CD4-positive, alpha-beta T cell treated with Interleukin-12 subunit alpha and Interleukin-12 subunit beta, for 1 hour (primary cell): ENCODE results near the gene ASTN2.

ENCODE experiments used
- DNase-seq: peaks from one replicate; pipeline ENCODE4 v3.0.0-alpha.2; 2020

Gene ASTN2

GRCh38 chr9:117239428-117239827 is 175.4 kb downstream of the ASTN2 start:
- no peak for DNase-seq

DNA sequence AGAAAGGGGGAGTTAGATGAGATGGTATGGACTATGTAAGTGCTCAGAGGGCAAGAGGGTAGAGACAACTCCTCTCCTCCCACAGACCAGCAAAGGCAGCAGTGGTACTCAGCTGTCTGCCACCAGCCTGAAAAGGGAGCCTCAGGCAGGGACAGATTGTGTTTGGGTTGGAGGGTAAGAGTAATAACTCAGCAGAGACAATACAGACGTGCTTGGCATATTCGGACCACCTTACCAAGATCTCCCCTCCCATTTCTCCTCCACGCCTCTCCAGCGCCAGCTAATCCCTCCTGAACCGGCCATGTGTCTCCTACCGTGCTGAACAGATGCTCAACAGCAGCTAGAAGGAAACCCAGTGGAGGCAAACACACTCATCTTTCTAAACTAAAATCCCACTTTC is 180.8 kb downstream of the ASTN2 start:
- DNase-seq, result no peak

- no peak for DNase-seq
Measured at GRCh38 chr9:117233016-117233415, 181.8 kb downstream of the ASTN2 start.

DNA sequence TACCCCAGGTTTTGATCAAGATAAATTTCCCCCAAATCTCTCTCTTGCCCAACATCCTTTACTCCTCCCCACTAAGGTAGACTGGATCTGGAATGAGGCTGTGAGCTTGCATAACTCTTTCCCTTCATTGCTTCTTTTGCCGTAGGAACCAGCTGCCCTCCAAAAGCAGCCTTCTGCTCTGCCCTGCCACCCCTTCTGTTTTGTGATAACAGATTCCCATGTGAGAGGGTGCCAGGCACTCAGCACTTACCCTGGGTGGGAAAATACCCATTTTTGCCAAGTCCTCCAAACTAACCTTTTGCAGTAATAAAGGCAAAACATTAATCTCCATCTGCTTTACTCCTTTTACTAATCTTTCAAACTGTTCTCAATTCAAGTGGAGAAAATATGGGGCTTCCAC is 182.6 kb downstream of the ASTN2 start:
- no peak for DNase-seq

- DNase-seq, result no peak
Measured at GRCh38 chr9:117231012-117231411, 183.8 kb downstream of the ASTN2 start.

DNA sequence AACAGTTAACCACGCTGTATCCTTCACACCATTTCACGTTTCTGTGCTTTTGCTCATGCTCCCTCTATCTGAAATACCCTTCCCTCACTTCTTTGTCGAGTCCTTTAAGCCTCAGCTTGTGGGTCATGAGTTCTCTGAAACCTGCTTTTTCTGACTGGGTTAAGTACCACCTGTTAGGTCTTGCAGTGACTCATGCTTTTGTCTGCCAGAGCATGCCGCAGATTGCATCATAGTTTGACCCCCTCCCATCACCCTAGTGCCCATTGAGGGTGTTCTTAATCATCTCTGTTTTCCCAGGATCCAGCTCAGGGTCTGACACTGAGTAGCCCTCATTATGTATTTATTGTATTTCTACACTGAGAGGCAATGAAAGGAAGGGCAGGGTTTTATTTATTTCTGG is 190.2 kb downstream of the ASTN2 start:
- no peak for DNase-seq

DNA sequence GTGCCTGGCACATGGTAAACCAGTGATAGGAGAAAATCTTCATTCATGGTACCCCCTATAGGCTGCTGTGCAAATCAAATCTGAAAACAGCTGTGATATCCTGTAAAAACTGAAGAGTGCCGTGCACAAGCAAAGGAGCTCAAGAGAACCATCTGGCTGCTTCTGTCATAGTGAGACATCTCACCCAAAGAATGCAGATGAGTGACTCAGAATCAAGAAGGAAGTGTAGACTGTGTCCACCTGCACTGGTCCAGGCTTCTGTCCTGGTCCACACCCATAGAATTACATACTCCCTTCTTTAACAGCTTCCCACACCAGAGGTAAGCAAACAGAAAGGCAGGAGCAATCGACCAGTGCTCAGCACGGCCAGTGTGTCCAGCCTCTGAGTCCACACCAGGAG is 195.9 kb downstream of the ASTN2 start:
- no peak for DNase-seq

DNA sequence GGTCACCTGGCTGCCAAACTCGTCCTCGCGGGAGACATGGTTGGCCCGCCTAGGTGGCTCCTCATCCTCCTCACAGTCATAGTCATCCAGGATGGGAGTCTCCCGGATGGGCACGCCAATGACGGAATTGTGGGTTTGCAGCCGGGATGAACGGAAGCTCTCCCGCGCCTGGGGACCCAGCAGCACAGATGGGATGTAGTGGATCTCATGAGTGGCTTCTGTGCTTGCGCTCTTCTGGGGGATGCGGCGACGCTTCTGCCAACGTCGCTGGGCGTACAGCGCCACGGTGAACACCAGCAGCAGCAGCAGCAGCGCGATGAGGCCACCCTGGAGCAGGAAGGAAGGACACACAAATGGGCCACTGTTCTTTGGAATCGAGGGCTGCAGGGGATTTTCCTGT is 200.4 kb downstream of the ASTN2 start:
- no peak for DNase-seq

DNA sequence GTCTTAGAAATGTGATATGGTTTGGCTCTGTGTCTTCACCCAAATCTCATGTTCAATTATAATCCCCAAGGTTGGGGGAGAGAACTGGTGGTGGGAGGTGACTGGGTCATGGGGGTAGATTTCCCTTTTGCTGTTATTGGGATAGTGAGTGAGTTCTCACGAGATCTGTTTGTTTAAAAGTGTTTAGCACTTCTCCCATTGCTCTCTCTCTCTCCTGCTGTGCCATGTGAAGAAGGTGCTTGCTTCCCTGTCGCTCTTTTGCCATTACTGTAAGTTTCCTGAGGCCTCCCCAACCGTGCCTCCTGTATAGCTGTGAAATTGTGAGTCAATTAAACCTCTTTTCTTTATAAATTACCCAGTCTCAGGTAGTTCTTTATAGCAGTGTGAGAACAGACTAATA is 203.6 kb downstream of the ASTN2 start:
- DNase-seq, result no peak

DNA sequence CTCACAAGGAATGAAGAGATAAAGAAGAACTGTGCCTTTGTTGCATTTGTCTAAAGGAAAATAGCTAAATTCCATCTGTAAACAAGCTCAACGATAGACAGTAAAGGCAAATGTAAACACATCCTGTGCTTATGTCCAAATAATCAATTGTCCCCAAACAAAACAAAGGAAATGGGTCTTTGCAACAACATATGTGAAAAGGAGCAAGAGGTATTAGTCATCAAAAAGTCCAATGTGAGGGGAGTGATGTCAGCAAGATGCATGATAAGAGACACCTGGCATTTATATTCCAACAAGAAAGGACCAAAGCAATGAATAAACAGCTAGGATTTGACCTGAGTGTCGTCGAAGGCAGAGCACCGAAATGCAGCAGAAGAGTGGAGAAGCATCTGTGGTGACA is 209.1 kb downstream of the ASTN2 start:
- no peak for DNase-seq

DNA sequence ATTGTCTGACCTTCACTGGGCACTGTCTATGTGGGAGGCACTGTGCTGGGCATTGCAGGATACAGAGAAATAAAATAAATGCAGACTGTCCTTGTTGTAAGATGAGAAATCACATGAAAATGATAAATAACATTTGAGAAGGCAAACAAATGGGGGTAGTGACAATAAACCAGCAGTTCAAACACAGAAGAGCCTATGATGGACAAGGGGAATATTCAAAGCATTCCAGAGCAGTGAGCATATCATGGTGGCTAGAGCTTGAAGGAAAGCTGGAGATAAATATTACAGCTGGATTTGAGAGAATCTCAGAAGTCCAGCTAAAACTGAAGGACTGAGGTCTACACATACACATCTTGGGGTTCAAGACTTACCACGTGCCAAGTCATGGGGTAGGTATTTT is 209.9 kb downstream of the ASTN2 start:
- DNase-seq, result no peak

DNA sequence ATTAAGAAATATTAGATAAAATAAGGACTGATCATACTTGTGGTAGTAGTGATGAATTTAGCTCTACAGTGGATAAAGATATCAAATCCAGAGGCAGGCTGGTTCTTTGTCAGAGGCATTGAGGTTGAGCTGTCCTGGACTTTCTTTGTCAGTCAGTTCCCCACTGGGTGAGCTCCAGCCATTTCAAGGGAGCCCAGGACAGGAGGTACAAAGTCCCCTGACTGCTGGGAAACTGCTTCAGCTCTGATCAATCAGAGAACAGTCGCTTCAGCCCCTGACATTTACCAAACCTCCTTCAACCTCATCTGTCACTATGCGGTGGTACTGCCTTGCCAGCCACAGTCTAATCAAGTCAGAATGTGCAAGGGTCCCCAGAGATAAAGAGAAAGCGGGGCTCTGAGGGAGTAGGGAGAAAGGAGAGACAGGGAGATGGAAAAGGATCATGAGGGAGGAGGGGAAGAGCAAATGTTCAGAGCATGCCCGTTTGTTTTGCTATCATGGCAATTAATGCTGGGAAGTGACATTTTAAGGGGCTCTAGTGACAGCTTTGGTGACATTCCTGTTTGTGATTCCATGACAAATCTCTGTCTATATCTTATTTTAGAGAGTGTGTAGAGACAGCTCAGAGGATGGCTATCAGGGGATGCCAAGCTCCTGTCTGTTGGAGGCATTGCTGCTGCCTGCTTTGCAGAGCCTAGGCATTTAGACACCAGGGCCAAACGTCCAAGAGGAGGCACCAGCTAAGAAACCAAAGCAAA is 223.2 kb downstream of the ASTN2 start:
- DNase-seq, result no peak

GRCh38 chr9:117189121-117189520 is 225.7 kb downstream of the ASTN2 start:
- DNase-seq, result no peak

GRCh38 chr9:117188394-117188793 is 226.5 kb downstream of the ASTN2 start:
- DNase-seq, result no peak

- no peak for DNase-seq
Measured at GRCh38 chr9:117187498-117187897, 227.4 kb downstream of the ASTN2 start.

GRCh38 chr9:117184173-117184572 is 230.7 kb downstream of the ASTN2 start:
- no peak for DNase-seq

GRCh38 chr9:117182046-117182445 is 232.8 kb downstream of the ASTN2 start:
- no peak for DNase-seq

DNA sequence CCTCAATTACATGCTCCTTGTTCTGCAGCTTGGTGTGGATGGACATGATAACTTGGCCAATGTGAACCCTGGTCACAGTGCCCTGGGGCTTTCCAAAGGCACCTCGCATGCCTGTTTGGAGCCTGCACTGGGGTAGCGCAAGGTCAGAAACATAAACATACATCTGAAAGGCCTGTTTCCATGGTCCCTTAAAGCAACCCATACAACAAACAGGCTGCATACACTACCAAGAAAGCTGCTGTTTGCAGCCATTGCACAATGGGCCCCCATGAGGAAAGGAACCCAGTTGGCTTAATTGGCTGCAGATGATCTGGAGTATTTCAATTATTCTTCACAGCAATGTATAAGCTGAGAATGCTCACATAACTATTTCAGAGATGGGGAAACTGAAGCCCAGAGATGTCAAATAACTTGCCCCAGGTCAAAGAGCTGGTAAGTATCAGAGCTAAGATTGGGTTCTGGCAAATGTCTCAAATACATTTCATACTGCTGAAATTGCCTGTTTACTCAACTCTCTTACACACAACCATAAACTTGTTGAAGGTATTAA is 233.9 kb downstream of the ASTN2 start:
- DNase-seq, result no peak

- DNase-seq, result no peak
Measured at GRCh38 chr9:117178596-117179375, 236.1 kb downstream of the ASTN2 start.

DNA sequence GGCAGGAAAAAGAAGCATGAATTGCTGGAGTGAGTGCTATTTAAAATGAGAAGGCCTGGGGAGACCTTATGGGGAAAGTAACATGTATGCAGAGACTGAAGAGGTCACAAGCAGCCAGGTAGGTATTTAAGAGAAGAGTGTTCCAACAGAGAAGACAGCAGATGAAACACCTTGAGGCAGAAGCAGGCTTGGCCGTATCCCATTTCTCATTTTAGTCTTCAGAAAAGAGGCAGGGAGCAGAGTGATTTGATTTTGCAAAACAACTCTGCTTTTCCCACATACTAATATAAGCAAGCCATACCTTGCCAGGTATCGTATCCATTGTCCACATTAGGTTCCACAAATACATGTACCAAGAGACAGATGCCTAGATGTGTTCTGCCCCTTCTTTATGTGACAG is 244.3 kb downstream of the ASTN2 start:
- no peak for DNase-seq

GRCh38 chr9:117169089-117169621 is 245.7 kb downstream of the ASTN2 start:
- no peak for DNase-seq

- DNase-seq, result no peak
Measured at GRCh38 chr9:117164512-117164911, 250.3 kb downstream of the ASTN2 start.

- DNase-seq, result no peak
Measured at GRCh38 chr9:117160254-117160653, 254.6 kb downstream of the ASTN2 start.
